Ovary (tissue), 9 donors: Measurements from ENCODE around the gene ITPRID2. TPM values are rescaled to one million over a fixed set of nuclear protein-coding genes. Genes with fewer than 3 reads are reported as not detected.

Experiments
- DNase-seq, 5 donors: peaks; one replicate each; pipeline ENCODE4 v3.0.0-alpha.2; 2019 to 2020
- H3K27ac ChIP-seq, 2 donors: fragments of 200-600 bp; one replicate each; pipeline versions ENCODE4 v1.5.1 to v1.8.0; 2019 to 2022
- H3K27me3 ChIP-seq: fragments of 200-600 bp; one replicate; pipeline ENCODE4 v1.8.0; 2022
- H3K36me3 ChIP-seq: fragments of 200-600 bp; sonication (generic); one replicate; pipeline ENCODE4 v1.5.1; 2019
- H3K4me1 ChIP-seq: one replicate; pipeline ENCODE4 v1.8.1; 2013; ENCODE audit warnings: mild to moderate bottlenecking, moderate library complexity; ENCODE audit not compliant: insufficient read depth
- H3K4me3 ChIP-seq: fragments of 200-600 bp; sonication (generic); one replicate; pipeline ENCODE4 v1.5.1; 2017
- H3K9me3 ChIP-seq, 2 donors: fragments of 200-600 bp in 1 of 2; sonication (generic) in 1 of 2; one replicate each; pipeline versions ENCODE4 v1.5.1 to v1.8.1; 2013 to 2019; ENCODE audit warnings: mild to moderate bottlenecking in 1 of 2, moderate library complexity in 1 of 2
- EP300 ChIP-seq: sonication (generic); formaldehyde crosslinking; IDR thresholded peaks from one replicate; pipeline ENCODE4 v1.6.1; 2017; ENCODE audit warnings: antibody characterized with exemption
- POLR2A ChIP-seq: fragments of 450-650 bp; IDR thresholded peaks from one replicate; pipeline ENCODE4 v1.6.1; 2017; ENCODE audit warnings: antibody characterized with exemption, mild to moderate bottlenecking, moderate library complexity
- WGBS, 3 donors: extraction: QIAGEN DNeasy Blood & Tissue Kit in 1 of 3; methylation state at CpG; one replicate each; pipeline versions ENCODE4 v1.1.5 to v1.1.7; 2013 to 2017; 5-methylcytosine and 5-hydroxymethylcytosine counted together
- intact Hi-C, 4 donors: fragments of 100-400 bp; cut with DNase I; formaldehyde crosslinking; loops; one replicate each; pipeline versions ENCODE4 v1.11.0 to v1.15.1; 2022 to 2023
- polyA plus RNA-seq, 2 donors: library from polyadenylated mRNA; stranded (reverse); fragments of 200-250 nt in 1 of 2; fragments of 350-450 nt in 1 of 2; fragmentation: Illumina TruSeq in 1 of 2; extraction: RNeasy Lipid Tissue Mini Kit (QIAGEN cat#74804) in 1 of 2; gene quantifications; one replicate each; pipeline ENCODE4 v1.2.3, GENCODE V29; 2013 to 2014
- total RNA-seq, 7 donors: library from RNA; depleted of rRNA in 2 of 7; stranded (reverse); fragments of >200 nt in 2 of 7; fragmentation: NEBNext Ultra II Directional in 3 of 7; extraction: Animal tissue kit (Norgen Biotek cat#: 25700) in 3 of 7; gene quantifications; one replicate each; pipeline versions ENCODE4 v1.1.0 to v1.2.4, GENCODE V29; 2016 to 2023
- TF ChIP-seq, protein P1 (sequence below), 3 donors: fragments of 450-650 bp in 2 of 3; fragments of 200-600 bp in 1 of 3; IDR thresholded peaks; one replicate each; pipeline versions ENCODE4 v1.5.1 to v1.8.0; 2016 to 2022; ENCODE audit warnings: antibody characterized with exemption in 3 of 3, mild to moderate bottlenecking in 1 of 3
- donor health status: DM: no; HTN: no; CAD: no; lungs with moderate emphysema.
- donor health status: DM: no; HTN: no; CAD: no.
- donor health status: Bipolar disorder and iron deficiency.
- donor health status: DM: yes; HTN: yes; CAD: no.
- donor health status: DM: no; HTN: no; CAD: no.
- donor health status: DM: yes; HTN: yes; CAD: no.

ITPRID2 gene
- total and polyA plus RNA-seq, 9 donors, result 25.2 to 66.2 (median 48.6) TPM

DNA sequence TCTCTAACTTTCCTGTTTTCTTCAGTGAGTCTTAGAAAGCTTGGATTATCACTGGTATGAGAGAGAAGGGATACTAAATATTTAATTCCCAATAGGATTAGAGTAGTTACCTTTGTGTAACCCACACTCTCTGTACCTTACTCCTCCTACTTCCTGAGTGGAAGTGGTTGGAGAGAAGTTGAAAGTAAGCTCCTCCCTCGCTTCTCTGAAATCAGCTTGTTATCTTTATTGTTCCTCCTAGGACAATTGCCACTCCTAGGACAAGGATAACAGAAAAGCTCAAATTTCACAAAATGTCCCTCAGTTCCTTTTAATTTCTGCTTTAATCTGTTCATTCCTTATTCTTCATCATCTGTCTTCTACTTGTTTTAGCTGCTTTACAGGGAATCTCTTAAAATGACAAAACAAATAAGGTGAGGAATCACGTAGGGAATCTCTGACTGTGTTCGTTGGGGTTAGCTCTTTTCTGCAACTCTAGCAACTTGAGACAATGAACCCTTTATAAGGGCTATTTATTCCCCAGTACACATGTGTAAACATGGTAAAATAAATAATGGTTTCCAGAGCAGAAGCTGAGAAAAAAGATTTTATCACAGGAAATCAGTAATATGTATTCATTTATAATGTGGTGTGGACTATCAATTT is 8.6 kb downstream of the ITPRID2 start:
- TF ChIP-seq, protein P1, sequence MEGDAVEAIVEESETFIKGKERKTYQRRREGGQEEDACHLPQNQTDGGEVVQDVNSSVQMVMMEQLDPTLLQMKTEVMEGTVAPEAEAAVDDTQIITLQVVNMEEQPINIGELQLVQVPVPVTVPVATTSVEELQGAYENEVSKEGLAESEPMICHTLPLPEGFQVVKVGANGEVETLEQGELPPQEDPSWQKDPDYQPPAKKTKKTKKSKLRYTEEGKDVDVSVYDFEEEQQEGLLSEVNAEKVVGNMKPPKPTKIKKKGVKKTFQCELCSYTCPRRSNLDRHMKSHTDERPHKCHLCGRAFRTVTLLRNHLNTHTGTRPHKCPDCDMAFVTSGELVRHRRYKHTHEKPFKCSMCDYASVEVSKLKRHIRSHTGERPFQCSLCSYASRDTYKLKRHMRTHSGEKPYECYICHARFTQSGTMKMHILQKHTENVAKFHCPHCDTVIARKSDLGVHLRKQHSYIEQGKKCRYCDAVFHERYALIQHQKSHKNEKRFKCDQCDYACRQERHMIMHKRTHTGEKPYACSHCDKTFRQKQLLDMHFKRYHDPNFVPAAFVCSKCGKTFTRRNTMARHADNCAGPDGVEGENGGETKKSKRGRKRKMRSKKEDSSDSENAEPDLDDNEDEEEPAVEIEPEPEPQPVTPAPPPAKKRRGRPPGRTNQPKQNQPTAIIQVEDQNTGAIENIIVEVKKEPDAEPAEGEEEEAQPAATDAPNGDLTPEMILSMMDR (IDR thresholded peaks at IDR 0.05), result no peak
- TF ChIP-seq EP300, result no peak
- no peak for TF ChIP-seq POLR2A
- H3K36me3 ChIP-seq, result no peaks in the 10 kb centered on the region
- H3K4me1 ChIP-seq, result no peaks in the 10 kb centered on the region
- WGBS, 3 donors, result 74 to 83% (median 82%) methylated on average over 3 of the region's 3 CpGs
- no peak overlapping the region for H3K27ac ChIP-seq
- no peaks in the 10 kb centered on the region for H3K27me3 ChIP-seq
- no peak for DNase-seq
- H3K4me3 ChIP-seq, result no peak overlapping the region
- intact Hi-C loops, result no loop called here
- H3K9me3 ChIP-seq, result no peaks in the 10 kb centered on the region

DNA sequence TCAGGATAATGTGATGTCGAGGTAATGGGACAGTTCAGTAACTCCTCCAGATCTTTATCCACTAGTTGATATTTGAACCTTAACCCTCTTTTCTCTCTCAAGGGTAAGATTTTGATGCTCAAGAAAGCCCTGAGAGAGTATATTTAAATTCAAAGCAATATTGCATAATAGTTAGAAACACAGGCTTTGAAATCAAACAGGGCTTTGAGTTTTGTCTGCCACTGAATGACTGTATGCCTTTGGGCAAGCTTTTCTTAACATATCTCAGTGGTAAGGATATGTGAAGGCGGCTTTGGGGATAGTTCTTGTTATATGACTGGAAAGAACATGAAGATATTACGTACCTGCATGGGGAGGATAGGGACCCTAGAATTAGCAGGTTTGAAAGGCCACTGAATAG is 11.1 kb downstream of the ITPRID2 start:
- H3K27ac ChIP-seq, result no peak overlapping the region
- intact Hi-C loops, result no loop called here
- TF ChIP-seq EP300 (no peak), POLR2A (no peak)
- TF ChIP-seq, protein P1 (IDR thresholded peaks at IDR 0.05), result no peak

DNA sequence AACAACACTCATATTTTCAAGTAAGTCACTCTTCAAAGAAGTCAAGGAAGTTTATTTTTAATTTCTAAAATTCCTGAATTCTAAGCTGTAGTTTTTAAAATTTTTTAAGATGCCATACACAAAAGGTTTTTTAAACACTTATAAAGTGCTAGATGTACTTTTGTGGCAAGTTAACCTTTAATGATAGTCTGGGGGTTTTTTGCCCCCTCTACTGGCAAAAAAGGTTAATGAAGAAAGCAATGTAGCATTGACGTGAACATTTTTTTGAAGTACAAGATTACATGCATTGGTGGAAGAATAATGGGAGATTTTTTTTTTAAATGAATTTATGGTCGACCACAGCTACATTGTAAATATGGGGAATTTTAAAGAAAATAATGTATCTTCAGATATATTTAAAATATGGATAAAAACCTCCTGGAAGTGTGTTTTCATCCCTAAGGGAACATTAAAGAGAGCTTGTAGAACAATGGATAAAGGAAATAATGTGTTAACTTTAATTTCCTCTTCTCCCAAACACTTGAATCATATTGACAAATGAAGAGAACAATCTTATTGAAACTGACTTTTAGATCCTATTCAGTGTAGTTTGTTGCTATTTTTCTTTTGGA is 12.6 kb downstream of the ITPRID2 start:
- Histone ChIP-seq H3K27me3 (no peaks in the 10 kb centered on the region), H3K4me1 (no peaks in the 10 kb centered on the region), H3K9me3 (no peaks in the 10 kb centered on the region), H3K4me3 (no peak overlapping the region), H3K36me3 (no peaks in the 10 kb centered on the region), H3K27ac (no peak overlapping the region)
- 17 to 23% (median 18%) methylated on average over 2 of the region's 2 CpGs for WGBS, 3 donors
- intact Hi-C loops, result no loop called here
- DNase-seq, result no peak
- TF ChIP-seq POLR2A, result no peak
- TF ChIP-seq, protein P1 (IDR thresholded peaks at IDR 0.05), result peak in 1 of 3 donors; percentile 25

More for the DNA sequence above, 11.1 kb downstream of the ITPRID2 start:
- H3K27me3 ChIP-seq, result no peaks in the 10 kb centered on the region
- no peak overlapping the region for H3K4me3 ChIP-seq
- H3K4me1 ChIP-seq, result no peaks in the 10 kb centered on the region
- 78 to 85% (median 81%) methylated on average over 3 of the region's 3 CpGs for WGBS, 3 donors
- H3K9me3 ChIP-seq, result no peaks in the 10 kb centered on the region
- H3K36me3 ChIP-seq, result no peaks in the 10 kb centered on the region
- no peak for DNase-seq

DNA sequence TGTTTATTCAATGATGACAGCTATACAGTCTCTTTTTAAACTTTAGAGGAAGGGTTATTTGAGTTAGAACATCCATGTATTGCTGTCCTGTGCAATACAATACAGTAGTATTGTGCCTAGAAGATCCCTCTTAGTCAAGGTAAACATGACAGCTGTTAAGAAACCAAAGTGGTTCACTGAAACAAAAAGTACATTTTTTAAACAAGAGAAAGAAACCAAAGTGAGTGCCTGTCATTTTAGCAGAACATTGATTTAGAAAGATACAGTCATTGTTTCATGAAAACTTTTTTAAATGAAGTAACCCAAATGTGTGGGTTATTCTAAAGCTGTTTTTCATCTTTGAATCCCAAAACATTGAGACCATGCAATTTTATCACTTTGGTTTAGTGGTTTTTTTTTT is 15.5 kb downstream of the ITPRID2 start:
- intact Hi-C loops, result no loop called here
- no peak overlapping the region for H3K27ac ChIP-seq
- no peaks in the 10 kb centered on the region for H3K9me3 ChIP-seq
- H3K4me1 ChIP-seq, result no peaks in the 10 kb centered on the region
- H3K4me3 ChIP-seq, result no peak overlapping the region
- H3K36me3 ChIP-seq, result no peaks in the 10 kb centered on the region
- no peaks in the 10 kb centered on the region for H3K27me3 ChIP-seq
- TF ChIP-seq, protein P1 (IDR thresholded peaks at IDR 0.05), result no peak
- TF ChIP-seq POLR2A (no peak), EP300 (no peak)
- DNase-seq, result no peak
